HepG2 (cell line): ENCODE data around the gene NEDD4L. TPM values are rescaled to one million over a fixed set of nuclear protein-coding genes. Genes with fewer than 3 reads are reported as not detected.

Experiments used
- ARNT2 ChIP-seq: sonication (generic); formaldehyde crosslinking; IDR thresholded peaks from 2 replicates; pipeline ENCODE4 v1.8.0; 2022; ENCODE audit warnings: mild to moderate bottlenecking, low read depth, missing genetic modification reagents, moderate library complexity
- ASH2L ChIP-seq: fragments of 300-600, 200-600 bp; sonication (generic); IDR thresholded peaks from 2 replicates; pipeline ENCODE4 v1.7.0; 2017; ENCODE audit warnings: low read depth, mild to moderate bottlenecking, moderate library complexity, mixed read lengths, low read length; ENCODE audit not compliant: insufficient read length
- BRD4 ChIP-seq: sonication (generic); formaldehyde crosslinking; IDR thresholded peaks from 2 replicates; pipeline ENCODE4 v1.4.0; 2020; ENCODE audit warnings: missing genetic modification reagents
- CAMTA2 ChIP-seq: sonication (generic); formaldehyde crosslinking; IDR thresholded peaks from 2 replicates; pipeline ENCODE4 v1.4.0; 2020; ENCODE audit warnings: mild to moderate bottlenecking, missing genetic modification reagents, borderline replicate concordance
- KAT2B ChIP-seq: fragments of 150-350 bp; IDR thresholded peaks from 2 replicates; pipeline ENCODE4 v1.6.1; 2014; ENCODE audit warnings: low read depth, low read length, borderline replicate concordance
- KDM5B ChIP-seq: sonication (generic); formaldehyde crosslinking; IDR thresholded peaks from 2 replicates; pipeline ENCODE4 v1.4.0; 2020; ENCODE audit warnings: missing genetic modification reagents, mild to moderate bottlenecking, borderline replicate concordance
- XRCC5 ChIP-seq: fragments of 200-400 bp; formaldehyde crosslinking; optimal IDR thresholded peaks from 2 replicates; pipeline ENCODE3; 2017; ENCODE audit warnings: mild to moderate bottlenecking, low read length
- ZFP36 ChIP-seq: fragments of 150-350 bp; IDR thresholded peaks from 2 replicates; pipeline ENCODE4 v1.6.1; 2018; ENCODE audit warnings: borderline replicate concordance, low read length, low read depth; ENCODE audit not compliant: partially characterized antibody
- ZNF17 ChIP-seq: sonication (generic); formaldehyde crosslinking; IDR thresholded peaks from 2 replicates; pipeline ENCODE4 v1.5.0; 2020; ENCODE audit warnings: mild to moderate bottlenecking, missing genetic modification reagents
- ZNF747 ChIP-seq: sonication (generic); formaldehyde crosslinking; IDR thresholded peaks from 2 replicates; pipeline ENCODE4 v1.8.1; 2023; ENCODE audit warnings: missing genetic modification reagents, mild to moderate bottlenecking, borderline replicate concordance
- ZNF790 ChIP-seq: sonication (generic); formaldehyde crosslinking; IDR thresholded peaks from 2 replicates; pipeline ENCODE4 v1.8.0; 2022; ENCODE audit warnings: missing genetic modification reagents, mild to moderate bottlenecking, borderline replicate concordance
- polyA plus RNA-seq, 8 experiments: library from polyadenylated mRNA; depleted of rRNA in 3 of 8; stranded (reverse) in 7 of 8; unstranded in 1 of 8; fragments of >200 nt; fragmentation: Illumina TruSeq in 4 of 8; extraction: Trizol in 4 of 8; gene quantifications; 2 replicates each; pipeline versions ENCODE4 v1.2.1 to v1.2.3, GENCODE V29; 2011 to 2016; ENCODE audit warnings: low read depth in 4 of 8, missing spikeins in 1 of 8, mixed read lengths in 1 of 8; ENCODE audit not compliant: insufficient read depth in 1 of 8
- total RNA-seq, 5 experiments: library from RNA; depleted of rRNA; stranded (reverse); fragments of >200 nt; fragmentation: Illumina TruSeq; extraction: Trizol; gene quantifications; 2 replicates each; pipeline ENCODE4 v1.2.3, GENCODE V29; 2016; ENCODE audit warnings: low read depth in 1 of 5
- TF ChIP-seq, protein P1 (sequence below): IDR thresholded peaks from 2 replicates; pipeline ENCODE4 v1.6.1; 2016; ENCODE audit warnings: low read depth, borderline replicate concordance
- TF ChIP-seq, protein P2 (sequence below): sonication (generic); formaldehyde crosslinking; IDR thresholded peaks from 2 replicates; pipeline ENCODE4 v1.5.0; 2020; ENCODE audit warnings: mild to moderate bottlenecking, missing genetic modification reagents
- TF ChIP-seq, protein P3 (sequence below): sonication (generic); formaldehyde crosslinking; IDR thresholded peaks from 2 replicates; pipeline ENCODE4 v1.4.0; 2020; ENCODE audit warnings: mild to moderate bottlenecking, missing genetic modification reagents
- TF ChIP-seq, protein P4 (sequence below): IDR thresholded peaks from 2 replicates; pipeline ENCODE4 v1.6.1; 2016; ENCODE audit warnings: low read depth, control low read depth

Gene NEDD4L
- total and polyA plus RNA-seq, 2 of the 13 experiments (the other 11 are each of a cell fraction or from before 2014, with no cell fraction given), result 168 to 390 TPM

DNA sequence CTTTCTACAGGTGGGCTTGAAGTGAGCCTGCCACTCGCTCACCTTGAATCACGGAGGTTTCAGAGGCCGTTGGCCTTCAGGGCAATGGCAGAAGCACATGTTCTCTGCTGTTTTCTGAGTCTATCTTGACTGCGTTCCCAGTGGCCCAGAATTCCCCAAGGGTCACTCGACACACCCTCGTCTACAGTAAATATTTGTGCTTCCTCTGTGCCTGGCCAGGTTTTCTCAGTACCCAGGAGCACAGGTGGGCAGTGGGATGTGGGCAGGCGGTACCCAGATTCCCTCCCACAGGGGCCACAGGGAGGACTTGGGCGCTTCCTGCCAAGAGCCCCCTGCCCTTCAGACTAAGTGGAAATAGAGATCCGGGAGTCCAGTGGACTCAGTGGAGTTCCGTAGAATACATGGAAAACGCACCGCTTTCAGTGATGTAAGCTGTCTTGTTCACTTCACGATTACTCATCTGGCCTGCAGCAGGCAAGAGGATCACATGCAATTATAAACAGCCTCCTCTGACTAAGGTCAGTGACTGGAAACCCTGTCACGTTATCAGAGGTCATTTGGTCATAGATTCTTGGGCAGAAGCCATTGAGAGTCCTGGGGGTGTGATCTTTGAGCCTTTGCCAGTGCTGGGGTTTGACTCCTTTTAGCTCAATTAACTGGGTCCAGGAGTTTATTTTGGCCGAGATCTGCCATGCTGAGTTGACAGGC lies 179.8 kb downstream of the NEDD4L start (continued):
- TF ChIP-seq, protein P1, sequence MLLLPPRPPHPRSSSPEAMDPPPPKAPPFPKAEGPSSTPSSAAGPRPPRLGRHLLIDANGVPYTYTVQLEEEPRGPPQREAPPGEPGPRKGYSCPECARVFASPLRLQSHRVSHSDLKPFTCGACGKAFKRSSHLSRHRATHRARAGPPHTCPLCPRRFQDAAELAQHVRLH (CRISPR knock-in tag), result no peak
- TF ChIP-seq KDM5B (CRISPR knock-in tag) (no peak), KAT2B (no peak), ASH2L (no peak), ZNF790 (CRISPR knock-in tag) (no peak), ZFP36 (no peak), CAMTA2 (CRISPR knock-in tag) (no peak), BRD4 (CRISPR knock-in tag) (no peak), XRCC5 (no peak), ARNT2 (no peak), ZNF747 (no peak), ZNF17 (CRISPR knock-in tag) (no peak)
- TF ChIP-seq, protein P2, sequence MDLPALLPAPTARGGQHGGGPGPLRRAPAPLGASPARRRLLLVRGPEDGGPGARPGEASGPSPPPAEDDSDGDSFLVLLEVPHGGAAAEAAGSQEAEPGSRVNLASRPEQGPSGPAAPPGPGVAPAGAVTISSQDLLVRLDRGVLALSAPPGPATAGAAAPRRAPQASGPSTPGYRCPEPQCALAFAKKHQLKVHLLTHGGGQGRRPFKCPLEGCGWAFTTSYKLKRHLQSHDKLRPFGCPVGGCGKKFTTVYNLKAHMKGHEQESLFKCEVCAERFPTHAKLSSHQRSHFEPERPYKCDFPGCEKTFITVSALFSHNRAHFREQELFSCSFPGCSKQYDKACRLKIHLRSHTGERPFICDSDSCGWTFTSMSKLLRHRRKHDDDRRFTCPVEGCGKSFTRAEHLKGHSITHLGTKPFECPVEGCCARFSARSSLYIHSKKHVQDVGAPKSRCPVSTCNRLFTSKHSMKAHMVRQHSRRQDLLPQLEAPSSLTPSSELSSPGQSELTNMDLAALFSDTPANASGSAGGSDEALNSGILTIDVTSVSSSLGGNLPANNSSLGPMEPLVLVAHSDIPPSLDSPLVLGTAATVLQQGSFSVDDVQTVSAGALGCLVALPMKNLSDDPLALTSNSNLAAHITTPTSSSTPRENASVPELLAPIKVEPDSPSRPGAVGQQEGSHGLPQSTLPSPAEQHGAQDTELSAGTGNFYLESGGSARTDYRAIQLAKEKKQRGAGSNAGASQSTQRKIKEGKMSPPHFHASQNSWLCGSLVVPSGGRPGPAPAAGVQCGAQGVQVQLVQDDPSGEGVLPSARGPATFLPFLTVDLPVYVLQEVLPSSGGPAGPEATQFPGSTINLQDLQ (CRISPR knock-in tag), result no peak
- TF ChIP-seq, protein P3, sequence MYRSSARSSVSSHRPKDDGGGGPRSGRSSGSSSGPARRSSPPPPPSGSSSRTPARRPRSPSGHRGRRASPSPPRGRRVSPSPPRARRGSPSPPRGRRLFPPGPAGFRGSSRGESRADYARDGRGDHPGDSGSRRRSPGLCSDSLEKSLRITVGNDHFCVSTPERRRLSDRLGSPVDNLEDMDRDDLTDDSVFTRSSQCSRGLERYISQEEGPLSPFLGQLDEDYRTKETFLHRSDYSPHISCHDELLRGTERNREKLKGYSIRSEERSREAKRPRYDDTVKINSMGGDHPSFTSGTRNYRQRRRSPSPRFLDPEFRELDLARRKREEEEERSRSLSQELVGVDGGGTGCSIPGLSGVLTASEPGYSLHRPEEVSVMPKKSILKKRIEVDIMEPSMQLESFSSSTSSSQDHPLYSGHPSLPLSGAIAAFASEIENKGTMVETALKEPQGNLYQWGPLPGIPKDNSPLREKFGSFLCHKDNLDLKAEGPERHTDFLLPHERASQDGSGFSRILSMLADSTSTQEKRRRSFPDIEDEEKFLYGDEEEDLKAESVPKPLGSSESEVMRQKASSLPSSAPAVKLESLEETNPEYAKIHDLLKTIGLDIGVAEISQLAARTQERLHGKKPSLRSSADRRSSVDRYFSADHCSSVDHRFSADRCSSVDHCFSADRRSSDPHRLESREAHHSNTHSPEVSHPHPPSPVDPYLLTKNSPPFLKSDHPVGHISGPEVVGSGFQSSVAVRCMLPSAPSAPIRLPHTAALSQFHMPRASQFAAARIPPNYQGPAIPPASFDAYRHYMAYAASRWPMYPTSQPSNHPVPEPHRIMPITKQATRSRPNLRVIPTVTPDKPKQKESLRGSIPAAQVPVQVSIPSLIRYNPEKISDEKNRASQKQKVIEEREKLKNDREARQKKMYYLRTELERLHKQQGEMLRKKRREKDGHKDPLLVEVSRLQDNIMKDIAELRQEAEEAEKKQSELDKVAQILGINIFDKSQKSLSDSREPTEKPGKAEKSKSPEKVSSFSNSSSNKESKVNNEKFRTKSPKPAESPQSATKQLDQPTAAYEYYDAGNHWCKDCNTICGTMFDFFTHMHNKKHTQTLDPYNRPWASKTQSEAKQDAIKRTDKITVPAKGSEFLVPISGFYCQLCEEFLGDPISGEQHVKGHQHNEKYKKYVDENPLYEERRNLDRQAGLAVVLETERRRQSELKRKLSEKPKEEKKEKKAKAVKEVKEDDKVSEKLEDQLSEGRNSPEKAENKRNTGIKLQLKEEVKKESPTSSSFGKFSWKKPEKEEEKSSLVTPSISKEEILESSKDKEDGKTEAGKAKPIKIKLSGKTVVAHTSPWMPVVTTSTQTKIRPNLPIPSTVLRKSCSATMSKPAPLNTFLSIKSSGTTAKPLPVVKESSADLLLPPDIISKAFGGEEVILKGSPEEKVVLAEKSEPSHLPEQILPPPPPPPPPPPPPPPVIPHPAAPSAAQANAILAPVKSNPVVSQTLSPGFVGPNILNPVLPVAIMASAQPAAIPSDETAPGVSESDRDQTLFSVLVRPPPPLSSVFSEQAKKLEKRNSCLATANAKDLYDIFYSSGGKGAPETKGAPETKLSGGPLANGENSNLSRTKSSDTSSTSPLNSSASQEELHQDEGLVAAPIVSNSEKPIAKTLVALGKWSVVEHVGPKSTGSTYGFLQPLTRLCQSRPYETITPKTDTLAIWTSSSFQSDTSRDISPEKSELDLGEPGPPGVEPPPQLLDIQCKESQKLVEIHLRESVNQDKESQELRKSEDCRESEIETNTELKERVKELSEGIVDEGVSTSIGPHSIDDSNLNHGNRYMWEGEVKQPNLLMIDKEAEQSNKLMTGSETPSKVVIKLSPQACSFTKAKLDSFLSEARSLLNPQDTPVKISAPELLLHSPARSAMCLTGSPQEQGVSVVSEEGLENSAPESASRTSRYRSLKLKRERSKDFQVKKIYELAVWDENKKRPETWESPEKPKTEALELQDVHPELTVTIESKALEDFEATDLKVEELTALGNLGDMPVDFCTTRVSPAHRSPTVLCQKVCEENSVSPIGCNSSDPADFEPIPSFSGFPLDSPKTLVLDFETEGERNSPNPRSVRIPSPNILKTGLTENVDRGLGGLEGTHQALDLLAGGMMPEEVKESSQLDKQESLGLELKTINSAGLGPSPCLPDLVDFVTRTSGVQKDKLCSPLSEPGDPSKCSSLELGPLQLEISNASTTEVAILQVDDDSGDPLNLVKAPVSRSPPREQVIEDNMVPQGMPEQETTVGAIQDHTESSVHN, result no peak
- TF ChIP-seq, protein P4, sequence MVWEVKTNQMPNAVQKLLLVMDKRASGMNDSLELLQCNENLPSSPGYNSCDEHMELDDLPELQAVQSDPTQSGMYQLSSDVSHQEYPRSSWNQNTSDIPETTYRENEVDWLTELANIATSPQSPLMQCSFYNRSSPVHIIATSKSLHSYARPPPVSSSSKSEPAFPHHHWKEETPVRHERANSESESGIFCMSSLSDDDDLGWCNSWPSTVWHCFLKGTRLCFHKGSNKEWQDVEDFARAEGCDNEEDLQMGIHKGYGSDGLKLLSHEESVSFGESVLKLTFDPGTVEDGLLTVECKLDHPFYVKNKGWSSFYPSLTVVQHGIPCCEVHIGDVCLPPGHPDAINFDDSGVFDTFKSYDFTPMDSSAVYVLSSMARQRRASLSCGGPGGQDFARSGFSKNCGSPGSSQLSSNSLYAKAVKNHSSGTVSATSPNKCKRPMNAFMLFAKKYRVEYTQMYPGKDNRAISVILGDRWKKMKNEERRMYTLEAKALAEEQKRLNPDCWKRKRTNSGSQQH (CRISPR knock-in tag), result no peak
